Upper lobe of right lung (tissue), 1 donor: ENCODE data around the gene EVC2. TPM values are rescaled to one million over a fixed set of nuclear protein-coding genes. Genes with fewer than 3 reads are reported as not detected.

ENCODE experiments used
- ATAC-seq: fragments of 200-7000 bp; cut with Tn5 transposase; one replicate; pipeline ENCODE4 v1.9.1; 2020; ENCODE audit warnings: mild to moderate bottlenecking, moderate library complexity
- DNase-seq: peaks from one replicate; pipeline ENCODE4 v3.0.0-alpha.2; 2020
- H3K27ac ChIP-seq: fragments of 200-600 bp; one replicate; pipeline ENCODE4 v1.8.0; 2022
- H3K27me3 ChIP-seq: fragments of 200-600 bp; one replicate; pipeline ENCODE4 v1.8.0; 2022; ENCODE audit warnings: mild to moderate bottlenecking
- H3K36me3 ChIP-seq: fragments of 200-600 bp; one replicate; pipeline ENCODE4 v1.8.0; 2022
- H3K4me1 ChIP-seq: fragments of 200-600 bp; one replicate; pipeline ENCODE4 v1.8.0; 2022
- H3K4me3 ChIP-seq: fragments of 200-600 bp; one replicate; pipeline ENCODE4 v1.8.0; 2022; ENCODE audit warnings: mild to moderate bottlenecking
- H3K9me3 ChIP-seq: fragments of 200-600 bp; one replicate; pipeline ENCODE4 v1.8.0; 2022
- CTCF ChIP-seq: fragments of 200-600 bp; IDR thresholded peaks from one replicate; pipeline ENCODE4 v1.8.0; 2022; ENCODE audit warnings: antibody characterized with exemption
- intact Hi-C: fragments of 100-400 bp; cut with DNase I; formaldehyde crosslinking; loops from one replicate; pipeline ENCODE4 v1.11.0; 2022
- total RNA-seq: library from RNA; stranded (reverse); fragmentation: NEBNext Ultra II Directional; extraction: Animal tissue kit (Norgen Biotek cat#: 25700); gene quantifications from one replicate; pipeline ENCODE4 v1.2.1, GENCODE V29; 2021
- donor health status: DM: no; HTN: yes; CAD: no; lungs with severe emphysema.

Gene EVC2
- total RNA-seq, 1 donor from 2014 or later = 6.3 TPM

GRCh38 chr4:5619913-5620625 is 88.3 kb downstream of the EVC2 start:
- H3K36me3 ChIP-seq = peaks cover 41% of the 10 kb centered on the region
- H3K27me3 ChIP-seq = no peaks in the 10 kb centered on the region
- ATAC-seq (no peak), DNase-seq (no peak)
- TF ChIP-seq CTCF = no peak
- no peaks in the 10 kb centered on the region for H3K9me3 ChIP-seq
- no peak overlapping the region for H3K27ac ChIP-seq
- intact Hi-C loops = no loop called here
- no peaks in the 10 kb centered on the region for H3K4me1 ChIP-seq
- H3K4me3 ChIP-seq = no peak overlapping the region

- intact Hi-C loops = no loop called here
- peaks cover 40% of the 10 kb centered on the region for H3K36me3 ChIP-seq
- H3K4me3 ChIP-seq = no peak overlapping the region
- H3K4me1 ChIP-seq = no peaks in the 10 kb centered on the region
- H3K27ac ChIP-seq = no peak overlapping the region
- no peak for TF ChIP-seq CTCF
- H3K27me3 ChIP-seq = no peaks in the 10 kb centered on the region
- ATAC-seq (no peak), DNase-seq (no peak)
- H3K9me3 ChIP-seq = no peaks in the 10 kb centered on the region
Measured at GRCh38 chr4:5618051-5618960, 90.1 kb downstream of the EVC2 start.

- Histone ChIP-seq H3K27me3 (no peaks in the 10 kb centered on the region), H3K4me1 (no peaks in the 10 kb centered on the region), H3K4me3 (no peak overlapping the region), H3K27ac (no peak overlapping the region), H3K9me3 (no peaks in the 10 kb centered on the region), H3K36me3 (peaks cover 40% of the 10 kb centered on the region)
- no peak for TF ChIP-seq CTCF
- DNase-seq (no peak), ATAC-seq (no peak)
- intact Hi-C loops = no loop called here
Measured at GRCh38 chr4:5616331-5616950, 91.9 kb downstream of the EVC2 start.

GRCh38 chr4:5615496-5616075 is 92.8 kb downstream of the EVC2 start:
- H3K4me1 ChIP-seq = no peaks in the 10 kb centered on the region
- ATAC-seq (no peak), DNase-seq (no peak)
- no peaks in the 10 kb centered on the region for H3K9me3 ChIP-seq
- H3K27me3 ChIP-seq = no peaks in the 10 kb centered on the region
- no peak for TF ChIP-seq CTCF
- no peak overlapping the region for H3K27ac ChIP-seq
- intact Hi-C loops = no loop called here
- H3K36me3 ChIP-seq = peaks cover 40% of the 10 kb centered on the region
- no peak overlapping the region for H3K4me3 ChIP-seq

GRCh38 chr4:5611750-5612149 is 96.6 kb downstream of the EVC2 start:
- TF ChIP-seq CTCF = no peak
- no peak overlapping the region for H3K27ac ChIP-seq
- intact Hi-C loops = no loop called here
- H3K27me3 ChIP-seq = no peaks in the 10 kb centered on the region
- peaks cover 22% of the 10 kb centered on the region for H3K36me3 ChIP-seq
- no peaks in the 10 kb centered on the region for H3K9me3 ChIP-seq
- DNase-seq = no peak
- H3K4me1 ChIP-seq = no peaks in the 10 kb centered on the region
- no peak overlapping the region for H3K4me3 ChIP-seq
- ATAC-seq = no peak
